Forelimb muscle (tissue), 1 donor: ENCODE results near the gene AMZ2. TPM values are rescaled to one million over a fixed set of nuclear protein-coding genes. Genes with fewer than 3 reads are reported as not detected.
"Not testable (repeated sequence)": the region's sequence is repeated elsewhere in the genome, so short reads cannot be mapped to it uniquely, and the experiment has no call there.

Source experiments
- DNase-seq: peaks from one replicate; pipeline ENCODE4 v3.0.0-alpha.2; 2013; ENCODE audit warnings: low read depth
- polyA plus RNA-seq: library from polyadenylated mRNA; unstranded; fragments of 120-200 nt; gene quantifications from one replicate; pipeline ENCODE4 v1.2.1, GENCODE V29; 2013; ENCODE audit not compliant: insufficient read length

The AMZ2 gene
- polyA plus RNA-seq, 1 donor = 63.5 TPM

- DNase-seq = not testable (repeated sequence)
Measured at GRCh38 chr17:68220786-68221185, 27.1 kb upstream of the AMZ2 start.

GRCh38 chr17:68221786-68222185 lies 26.1 kb upstream of the AMZ2 start:
- DNase-seq = no peak

- DNase-seq = no peak
Measured at GRCh38 chr17:68222606-68223005, 25.2 kb upstream of the AMZ2 start.

- DNase-seq = not testable (repeated sequence)
Measured at GRCh38 chr17:68225055-68225454, 22.8 kb upstream of the AMZ2 start.

- not testable (repeated sequence) for DNase-seq
Measured at GRCh38 chr17:68228039-68228680, 19.7 kb upstream of the AMZ2 start.

- DNase-seq = no peak
Measured at GRCh38 chr17:68228817-68229570, 18.8 kb upstream of the AMZ2 start.

GRCh38 chr17:68229619-68230018 lies 18.2 kb upstream of the AMZ2 start:
- no peak for DNase-seq

- not testable (repeated sequence) for DNase-seq
Measured at GRCh38 chr17:68231131-68231530, 16.7 kb upstream of the AMZ2 start.

- DNase-seq = no peak
Measured at GRCh38 chr17:68231541-68231940, 16.3 kb upstream of the AMZ2 start.

- DNase-seq = not testable (repeated sequence)
Measured at GRCh38 chr17:68232741-68233140, 15.1 kb upstream of the AMZ2 start.

- not testable (repeated sequence) for DNase-seq
Measured at GRCh38 chr17:68234726-68235335, 13.0 kb upstream of the AMZ2 start.

GRCh38 chr17:68235336-68235791 lies 12.5 kb upstream of the AMZ2 start:
- not testable (repeated sequence) for DNase-seq

- DNase-seq = not testable (repeated sequence)
Measured at GRCh38 chr17:68237369-68238163, 10.3 kb upstream of the AMZ2 start.

GRCh38 chr17:68238164-68238870 lies 9.5 kb upstream of the AMZ2 start:
- no peak for DNase-seq

GRCh38 chr17:68238871-68239253 lies 9.0 kb upstream of the AMZ2 start:
- no peak for DNase-seq

GRCh38 chr17:68239632-68240366 lies 8.0 kb upstream of the AMZ2 start:
- no peak for DNase-seq

- DNase-seq = no peak
Measured at GRCh38 chr17:68246271-68247028, 1.4 kb upstream of the AMZ2 start.

- no peak for DNase-seq
Measured at GRCh38 chr17:68248199-68248825, 469 bp downstream of the AMZ2 start.

- no peak for DNase-seq
Measured at GRCh38 chr17:68248891-68249290, 1.0 kb downstream of the AMZ2 start.
